C4-2B (cell line): ENCODE results near the gene PLEKHA8.

ENCODE experiments used
- ZFX ChIP-seq: fragments of 450-650 bp; IDR thresholded peaks from 2 replicates; pipeline ENCODE4 v1.6.1; 2017
- TF ChIP-seq, protein P1 (sequence below): fragments of 450-650 bp; conservative IDR thresholded peaks from 2 replicates; pipeline ENCODE4 v1.5.1; 2017; ENCODE audit warnings: mild to moderate bottlenecking

DNA sequence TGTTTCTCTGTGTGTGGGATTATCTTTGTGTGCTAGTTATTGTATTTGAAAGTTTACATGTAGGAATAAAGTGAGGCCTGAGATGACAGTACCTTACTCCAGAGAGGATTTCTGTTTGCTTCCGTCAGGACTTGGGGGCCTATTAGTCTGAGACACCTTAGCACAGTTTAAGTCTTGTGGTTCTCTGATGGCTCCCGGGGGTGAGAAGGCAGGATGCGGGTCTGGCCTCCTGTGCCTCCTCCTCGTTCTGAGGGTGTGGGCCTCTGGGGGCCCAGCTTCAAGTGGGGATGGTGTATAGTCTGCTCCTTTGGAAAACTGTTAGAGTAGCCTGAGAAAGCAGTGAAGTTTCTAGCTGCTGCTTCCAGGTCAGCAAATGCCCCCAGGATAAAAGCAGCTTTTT is 119.0 kb downstream of the PLEKHA8 start:
- TF ChIP-seq, protein P1, sequence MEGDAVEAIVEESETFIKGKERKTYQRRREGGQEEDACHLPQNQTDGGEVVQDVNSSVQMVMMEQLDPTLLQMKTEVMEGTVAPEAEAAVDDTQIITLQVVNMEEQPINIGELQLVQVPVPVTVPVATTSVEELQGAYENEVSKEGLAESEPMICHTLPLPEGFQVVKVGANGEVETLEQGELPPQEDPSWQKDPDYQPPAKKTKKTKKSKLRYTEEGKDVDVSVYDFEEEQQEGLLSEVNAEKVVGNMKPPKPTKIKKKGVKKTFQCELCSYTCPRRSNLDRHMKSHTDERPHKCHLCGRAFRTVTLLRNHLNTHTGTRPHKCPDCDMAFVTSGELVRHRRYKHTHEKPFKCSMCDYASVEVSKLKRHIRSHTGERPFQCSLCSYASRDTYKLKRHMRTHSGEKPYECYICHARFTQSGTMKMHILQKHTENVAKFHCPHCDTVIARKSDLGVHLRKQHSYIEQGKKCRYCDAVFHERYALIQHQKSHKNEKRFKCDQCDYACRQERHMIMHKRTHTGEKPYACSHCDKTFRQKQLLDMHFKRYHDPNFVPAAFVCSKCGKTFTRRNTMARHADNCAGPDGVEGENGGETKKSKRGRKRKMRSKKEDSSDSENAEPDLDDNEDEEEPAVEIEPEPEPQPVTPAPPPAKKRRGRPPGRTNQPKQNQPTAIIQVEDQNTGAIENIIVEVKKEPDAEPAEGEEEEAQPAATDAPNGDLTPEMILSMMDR, result no peak
- no peak for TF ChIP-seq ZFX
